HUES6 (cell line): ENCODE measurements around the gene CCDC106.

Experiments
- H3K27ac ChIP-seq: 2 replicates; pipeline ENCODE4 v1.7.0; 2013; ENCODE audit warnings: low read depth, mild to moderate bottlenecking, low read length, inconsistent platforms
- H3K27me3 ChIP-seq: 2 replicates; pipeline ENCODE4 v1.6.1; 2013; ENCODE audit warnings: low read length; ENCODE audit not compliant: control insufficient read depth, insufficient read depth
- H3K36me3 ChIP-seq: 2 replicates; pipeline ENCODE4 v1.6.1; 2013; ENCODE audit warnings: low read length; ENCODE audit not compliant: control insufficient read depth, insufficient read depth
- H3K4me1 ChIP-seq: 2 replicates; pipeline ENCODE4 v1.6.1; 2013; ENCODE audit warnings: low read length; ENCODE audit not compliant: control insufficient read depth, insufficient read depth
- H3K4me3 ChIP-seq: 2 replicates; pipeline ENCODE4 v1.5.1; 2013; ENCODE audit warnings: low read depth, low read length
- H3K9ac ChIP-seq: one replicate; pipeline ENCODE4 v1.6.1; 2013; ENCODE audit warnings: mild to moderate bottlenecking, low read length
- H3K9me3 ChIP-seq: 2 replicates; pipeline ENCODE4 v1.6.1; 2013; ENCODE audit warnings: low read depth, low read length; ENCODE audit not compliant: control insufficient read depth, insufficient read depth

CCDC106 gene

DNA sequence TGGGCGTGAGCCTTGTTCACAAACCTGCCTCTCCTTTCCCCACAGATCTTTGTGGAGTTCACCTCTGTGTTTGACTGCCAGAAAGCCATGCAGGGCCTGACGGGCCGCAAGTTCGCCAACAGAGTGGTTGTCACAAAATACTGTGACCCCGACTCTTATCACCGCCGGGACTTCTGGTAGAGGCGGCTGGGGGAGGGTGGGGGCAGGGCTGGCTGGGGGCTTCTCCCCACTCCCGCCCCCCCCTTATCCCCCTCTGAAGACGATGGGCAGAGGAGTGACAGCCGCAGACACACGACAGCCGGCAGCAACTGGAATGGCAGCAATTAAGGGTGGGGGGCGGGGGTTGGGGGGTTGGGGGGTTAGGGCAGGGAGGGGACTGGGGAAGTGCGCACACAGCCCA is 25.9 kb downstream of the CCDC106 start:
- Histone ChIP-seq H3K36me3 (peaks cover 44% of the 10 kb centered on the region), H3K9ac (peak overlapping the region; percentile 81), H3K9me3 (no peaks in the 10 kb centered on the region), H3K27me3 (no peaks in the 10 kb centered on the region), H3K4me1 (peaks cover 33% of the 10 kb centered on the region), H3K27ac (peak overlapping the region; percentile 39; the same call in 1 of the 2 replicates), H3K4me3 (peak overlapping the region; percentile 79)

DNA sequence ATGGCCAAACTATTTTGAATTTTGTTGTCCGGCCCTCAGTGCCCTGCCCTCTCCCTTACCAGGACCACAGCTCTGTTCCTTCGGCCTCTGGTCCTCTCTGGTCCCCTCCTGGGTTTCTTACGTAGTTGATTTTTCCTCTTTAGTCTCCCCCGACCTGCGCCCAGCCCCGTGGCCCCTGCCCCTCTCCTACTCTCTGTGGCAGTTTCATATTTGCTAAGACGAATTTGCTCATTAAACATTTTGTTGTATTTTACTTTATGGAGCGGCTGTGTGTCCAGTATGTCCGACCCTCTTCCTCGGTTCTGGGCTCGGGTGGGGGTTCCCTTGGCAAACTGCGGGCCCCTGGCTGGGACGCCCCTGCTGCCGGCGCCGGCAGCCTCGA is 26.4 kb downstream of the CCDC106 start:
- peaks cover 44% of the 10 kb centered on the region for H3K36me3 ChIP-seq

DNA sequence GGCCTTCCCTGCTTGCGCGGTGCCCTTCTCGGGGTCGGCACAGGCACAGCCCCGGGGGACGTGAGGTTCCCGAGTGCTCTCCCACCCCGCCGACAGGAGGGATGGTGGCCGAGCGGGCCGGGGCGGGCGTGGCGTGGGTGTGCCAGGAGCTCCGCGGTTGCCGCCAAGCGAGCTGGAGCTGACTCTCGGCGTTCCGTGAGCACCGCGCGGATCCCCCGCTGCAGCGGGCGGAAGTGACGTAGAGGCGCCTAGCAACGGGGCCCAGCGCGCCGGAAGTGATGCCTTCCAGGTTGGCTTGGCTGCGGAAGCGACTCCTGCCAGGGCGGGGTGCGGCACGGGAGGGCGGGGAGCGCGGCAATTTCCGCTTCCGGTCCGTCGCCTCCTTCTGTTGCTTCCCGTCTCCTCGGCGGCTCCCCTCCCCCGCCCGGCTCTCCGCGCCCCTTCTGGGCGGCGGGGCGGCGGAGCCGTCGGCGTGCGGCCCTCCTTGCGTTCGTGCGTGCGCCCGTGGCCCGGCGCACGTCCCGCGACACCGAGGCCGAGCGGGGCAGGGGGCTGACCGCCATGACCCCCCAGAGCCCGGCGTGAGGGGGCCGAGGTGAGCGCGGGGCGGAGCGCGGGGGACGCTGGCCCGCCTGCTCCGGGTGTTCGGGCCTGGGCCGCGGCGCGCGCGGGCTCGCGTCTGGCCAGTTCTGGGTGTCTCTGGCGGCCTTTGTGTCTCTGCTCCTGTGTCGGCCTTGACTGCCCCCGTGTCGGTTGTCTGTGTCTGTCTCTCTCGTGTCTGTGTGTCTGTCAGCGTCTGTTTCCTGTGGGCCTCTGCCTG is 27.0 kb downstream of the CCDC106 start, which contains the start of gene EPN1:
TSS of gene EPN1 (plus strand) at position 386 of the 820 bp plus-strand sequence. CDS start 3,402 bp downstream, outside the sequence.
- Histone ChIP-seq H3K36me3 (peaks cover 44% of the 10 kb centered on the region), H3K4me1 (peaks cover 33% of the 10 kb centered on the region)

More for the DNA sequence above, 26.4 kb downstream of the CCDC106 start:
- peak overlapping the region; percentile 81 for H3K9ac ChIP-seq
- peak overlapping the region; percentile 67; the same call in 1 of the 2 replicates for H3K27ac ChIP-seq
- peak overlapping the region; percentile 79 for H3K4me3 ChIP-seq
- H3K27me3 ChIP-seq = no peaks in the 10 kb centered on the region
- H3K4me1 ChIP-seq = peaks cover 33% of the 10 kb centered on the region
- no peaks in the 10 kb centered on the region for H3K9me3 ChIP-seq

DNA sequence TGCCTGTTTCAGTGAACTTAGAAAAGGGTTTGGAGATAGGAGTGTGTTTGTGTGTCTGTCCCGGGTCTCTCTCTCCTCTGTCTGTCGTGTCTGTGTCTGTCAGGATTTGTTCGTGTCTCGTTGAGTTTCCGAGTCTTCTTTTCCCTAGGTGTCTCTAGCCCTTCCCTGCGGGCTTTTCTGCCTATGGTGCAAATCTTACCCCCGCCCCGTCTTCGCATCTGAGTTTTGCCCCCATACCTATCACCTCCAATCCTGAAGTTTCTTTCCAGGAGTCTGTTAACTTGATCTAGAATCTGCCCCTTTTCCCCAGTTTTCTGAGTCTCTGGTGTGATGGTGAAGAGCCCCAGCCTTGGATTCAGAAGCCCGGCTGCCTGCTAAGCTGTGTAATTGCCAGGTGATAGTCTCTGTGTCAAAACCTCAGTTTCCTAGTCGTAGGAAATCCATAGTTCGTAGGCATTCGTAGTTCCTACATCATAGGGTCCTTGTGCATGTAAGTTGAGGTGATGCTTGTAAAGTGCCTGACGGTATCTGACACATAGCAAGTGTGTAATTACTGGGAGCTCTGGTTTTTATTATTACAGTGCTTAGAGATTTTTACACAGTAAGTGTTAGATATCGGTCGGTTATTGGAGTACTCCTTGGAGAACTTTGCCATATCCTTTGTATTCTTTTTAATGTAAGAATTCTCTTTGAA is 27.8 kb downstream of the CCDC106 start:
- Histone ChIP-seq H3K9ac (peak overlapping the region; percentile 89), H3K27me3 (no peaks in the 10 kb centered on the region), H3K9me3 (no peaks in the 10 kb centered on the region), H3K36me3 (peaks cover 44% of the 10 kb centered on the region), H3K27ac (peak overlapping the region; percentile 5; the same call in 1 of the 2 replicates), H3K4me1 (peaks cover 26% of the 10 kb centered on the region; the same call in 1 of the 2 replicates), H3K4me3 (peak overlapping the region; percentile 79)

More for the DNA sequence above, 27.0 kb downstream of the CCDC106 start, which contains the start of gene EPN1:
- H3K4me3 ChIP-seq = peak within 1 kb of the TSS; percentile 79
- H3K27me3 ChIP-seq = no peaks in the 10 kb centered on the region
- no peaks in the 10 kb centered on the region for H3K9me3 ChIP-seq
- H3K27ac ChIP-seq = peak within 1 kb of the TSS; percentile 67; the same call in 1 of the 2 replicates
- peak within 1 kb of the TSS; percentile 89 for H3K9ac ChIP-seq

DNA sequence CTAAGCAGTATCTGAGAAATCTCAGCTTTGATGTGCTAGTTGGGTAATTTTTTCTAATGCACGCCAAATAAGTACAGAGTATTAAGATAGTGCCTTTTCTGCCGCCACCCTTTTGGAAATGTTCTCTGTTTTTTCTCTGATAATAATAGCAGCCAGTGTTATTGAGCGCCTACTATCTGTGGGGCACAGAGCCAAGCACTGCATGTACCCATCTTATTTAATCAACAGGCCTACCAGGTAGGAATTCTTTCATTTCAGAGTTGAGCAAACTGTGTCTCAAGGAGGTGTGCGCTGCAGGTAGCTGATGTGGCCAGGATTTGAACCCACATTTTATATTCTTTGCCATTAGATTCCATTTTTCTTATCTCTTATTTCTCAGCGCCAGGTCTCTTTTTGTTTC is 28.4 kb downstream of the CCDC106 start:
- Histone ChIP-seq H3K36me3 (peaks cover 50% of the 10 kb centered on the region), H3K27ac (no peak overlapping the region), H3K4me1 (peaks cover 26% of the 10 kb centered on the region; the same call in 1 of the 2 replicates), H3K4me3 (peak overlapping the region; percentile 79), H3K9ac (peak overlapping the region; percentile 15), H3K27me3 (no peaks in the 10 kb centered on the region), H3K9me3 (no peaks in the 10 kb centered on the region)

DNA sequence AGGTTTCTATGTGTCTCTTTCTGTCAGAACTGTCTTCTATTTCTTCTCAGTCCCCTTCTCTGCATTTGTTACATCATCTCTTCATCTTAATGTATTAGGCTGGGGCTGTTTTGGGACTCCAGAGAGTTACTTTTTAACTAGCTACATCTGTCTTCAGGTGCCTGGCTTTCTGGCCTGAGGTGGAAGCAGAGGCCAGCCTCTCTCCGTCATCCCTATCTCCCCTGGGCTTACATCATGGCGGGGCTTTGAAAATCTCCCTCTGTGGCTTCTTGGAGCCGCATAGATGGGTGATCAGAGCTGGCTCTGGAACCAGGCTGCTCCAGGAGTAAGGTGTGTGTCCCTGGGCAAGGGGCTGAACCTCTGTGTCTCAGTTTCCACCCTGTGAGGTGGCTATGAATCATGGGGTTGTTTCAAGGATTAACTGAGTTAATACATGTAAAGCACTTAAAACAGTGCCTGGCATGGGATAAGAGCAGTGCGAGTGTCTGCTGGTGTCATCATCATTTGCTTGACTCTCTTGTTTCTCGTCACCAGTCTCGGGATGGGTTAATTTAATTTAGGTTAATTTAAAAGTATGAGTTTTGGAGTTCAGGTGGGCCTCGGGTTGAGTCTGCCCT is 29.0 kb downstream of the CCDC106 start:
- Histone ChIP-seq H3K4me1 (peaks cover 26% of the 10 kb centered on the region; the same call in 1 of the 2 replicates), H3K9me3 (no peaks in the 10 kb centered on the region), H3K27ac (no peak overlapping the region), H3K9ac (peak overlapping the region; percentile 13), H3K27me3 (no peaks in the 10 kb centered on the region), H3K36me3 (peaks cover 55% of the 10 kb centered on the region), H3K4me3 (peak overlapping the region; percentile 79; the same call in 1 of the 2 replicates)

DNA sequence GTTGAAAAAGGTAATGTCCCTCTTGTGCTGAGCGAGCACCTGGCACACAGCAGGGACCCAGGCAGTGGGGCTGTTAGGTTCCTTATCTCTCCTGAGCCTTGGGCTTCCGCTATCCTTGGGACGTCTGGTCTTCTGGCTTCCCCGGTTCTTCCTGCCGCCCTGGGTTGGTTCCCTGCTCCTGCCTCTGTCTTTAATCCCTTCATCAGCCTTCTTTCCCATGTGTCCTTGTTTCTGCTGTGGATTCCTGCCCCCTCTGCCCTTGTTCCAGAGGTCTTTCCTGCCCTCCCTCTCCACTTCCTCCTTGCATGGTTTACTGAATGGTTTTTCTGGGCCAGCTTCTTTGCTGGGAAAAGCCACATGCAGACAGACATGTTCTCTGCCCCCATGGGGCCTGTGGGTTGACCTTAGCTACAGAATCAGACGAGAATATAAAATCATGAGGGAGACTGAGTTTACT is 29.6 kb downstream of the CCDC106 start:
- Histone ChIP-seq H3K9me3 (no peaks in the 10 kb centered on the region), H3K27ac (no peak overlapping the region), H3K4me3 (no peak overlapping the region), H3K9ac (peak overlapping the region; percentile 13), H3K4me1 (peaks cover 21% of the 10 kb centered on the region; the same call in 1 of the 2 replicates), H3K36me3 (peaks cover 54% of the 10 kb centered on the region), H3K27me3 (no peaks in the 10 kb centered on the region)

DNA sequence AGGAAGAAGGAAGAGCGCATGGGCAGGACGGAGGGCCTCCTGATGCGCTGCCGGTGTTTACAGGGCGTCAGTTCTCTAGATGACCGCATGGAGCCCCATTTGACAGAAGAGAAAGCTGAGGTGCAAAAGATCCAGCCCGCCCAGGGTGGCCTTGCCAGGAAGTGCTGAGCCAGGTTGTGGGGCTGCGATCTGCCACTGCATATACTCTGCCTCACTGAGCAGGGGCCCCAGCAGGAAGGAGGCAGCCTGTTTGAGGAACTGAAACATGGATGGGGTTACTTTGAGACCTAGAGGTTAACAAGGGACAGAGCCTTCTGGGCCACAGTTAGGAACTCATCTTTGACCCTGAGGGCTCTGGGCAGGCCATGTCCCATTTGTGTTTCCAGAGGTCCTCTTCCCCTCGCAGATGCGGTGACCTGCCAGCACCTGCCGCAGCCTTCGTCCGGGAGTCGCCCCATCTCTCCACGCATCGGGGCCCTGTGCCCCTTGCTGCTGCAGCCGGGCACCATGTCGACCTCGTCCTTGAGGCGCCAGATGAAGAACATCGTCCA is 30.2 kb downstream of the CCDC106 start:
- peaks cover 20% of the 10 kb centered on the region; the same call in 1 of the 2 replicates for H3K4me1 ChIP-seq
- no peaks in the 10 kb centered on the region for H3K9me3 ChIP-seq
- H3K27ac ChIP-seq = no peak overlapping the region
- no peak overlapping the region for H3K9ac ChIP-seq
- H3K36me3 ChIP-seq = peaks cover 54% of the 10 kb centered on the region
- H3K4me3 ChIP-seq = no peak overlapping the region
- no peaks in the 10 kb centered on the region for H3K27me3 ChIP-seq

DNA sequence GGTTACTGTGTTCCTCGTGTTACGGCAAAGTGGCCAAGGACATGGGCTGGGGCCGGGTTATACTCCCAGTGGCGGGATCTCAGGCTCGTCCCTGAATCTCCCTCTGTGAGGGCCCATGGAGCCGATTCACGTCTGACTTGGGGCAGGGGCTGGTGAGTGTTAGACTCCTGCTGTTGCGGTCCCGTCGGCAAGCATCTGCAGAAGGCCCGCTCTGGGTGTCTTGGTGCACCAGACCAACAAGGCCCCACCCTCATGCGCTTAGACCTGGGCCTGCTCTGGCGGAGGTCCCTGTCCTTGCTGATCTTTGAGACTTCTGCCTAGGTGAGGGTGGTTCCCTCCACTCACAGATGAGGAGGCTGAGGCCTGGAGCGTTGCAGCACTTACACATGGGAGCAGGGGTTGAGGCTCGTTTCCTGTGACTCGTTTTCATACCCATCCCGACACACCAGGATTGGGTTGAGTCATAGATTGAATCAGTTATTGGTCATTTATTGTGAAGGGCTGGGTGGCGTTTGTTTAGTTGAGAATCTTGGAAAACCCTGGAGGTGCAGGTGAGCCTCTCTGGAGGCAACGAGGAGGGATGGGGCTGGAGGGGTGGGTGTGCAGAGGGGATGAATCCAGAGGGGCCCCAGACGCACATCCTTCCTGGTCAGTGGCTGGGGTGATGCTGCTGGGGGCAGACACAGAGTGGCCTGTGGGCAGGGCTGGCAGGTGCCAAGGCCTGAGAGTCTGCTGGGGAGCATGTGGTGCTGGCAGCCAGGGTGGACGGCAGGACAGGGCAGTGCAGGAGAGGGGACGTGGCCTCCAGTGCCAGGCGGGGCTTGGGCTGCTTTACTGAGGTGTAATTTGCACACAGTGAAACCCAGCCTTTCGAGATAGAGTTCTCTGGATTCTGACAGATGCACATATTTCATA is 31.6 kb downstream of the CCDC106 start:
- no peak overlapping the region for H3K27ac ChIP-seq
- no peak overlapping the region for H3K4me3 ChIP-seq
- H3K27me3 ChIP-seq = no peaks in the 10 kb centered on the region
- H3K36me3 ChIP-seq = peaks cover 60% of the 10 kb centered on the region
- H3K9ac ChIP-seq = no peak overlapping the region
- H3K9me3 ChIP-seq = no peaks in the 10 kb centered on the region
- peaks cover 14% of the 10 kb centered on the region; the same call in 1 of the 2 replicates for H3K4me1 ChIP-seq
